Measurements from ENCODE around the gene RRBP1. TPM values are rescaled to one million over a fixed set of nuclear protein-coding genes. Genes with fewer than 3 reads are reported as not detected.

RRBP1 gene
- total and polyA plus RNA-seq, 2 donors from 2014 or later = 83.4 to 231 TPM

- intact Hi-C loops (cut with DNase I) = no loop called here
- H3K27me3 ChIP-seq (ENCODE audit: control insufficient read depth, insufficient read depth, low read length) = no peaks in the 10 kb centered on the region
- FAIRE-seq (no peak), DNase-seq (no peak)
- no peaks in the 10 kb centered on the region for H3K9me3 ChIP-seq (ENCODE audit: control insufficient read depth in 2 of 3, insufficient read depth in 1 of 3, low read length in 3 of 3)
- no peak overlapping the region for H3K27ac ChIP-seq (ENCODE audit: low read depth in 2 of 2, low read length in 2 of 2)
- no peaks in the 10 kb centered on the region for H3K36me3 ChIP-seq (ENCODE audit: control insufficient read depth in 2 of 3, insufficient read depth in 3 of 3, low read length in 3 of 3)
- no peak overlapping the region for H3K9ac ChIP-seq (ENCODE audit: low read length in 3 of 3)
- TF ChIP-seq, protein P1, sequence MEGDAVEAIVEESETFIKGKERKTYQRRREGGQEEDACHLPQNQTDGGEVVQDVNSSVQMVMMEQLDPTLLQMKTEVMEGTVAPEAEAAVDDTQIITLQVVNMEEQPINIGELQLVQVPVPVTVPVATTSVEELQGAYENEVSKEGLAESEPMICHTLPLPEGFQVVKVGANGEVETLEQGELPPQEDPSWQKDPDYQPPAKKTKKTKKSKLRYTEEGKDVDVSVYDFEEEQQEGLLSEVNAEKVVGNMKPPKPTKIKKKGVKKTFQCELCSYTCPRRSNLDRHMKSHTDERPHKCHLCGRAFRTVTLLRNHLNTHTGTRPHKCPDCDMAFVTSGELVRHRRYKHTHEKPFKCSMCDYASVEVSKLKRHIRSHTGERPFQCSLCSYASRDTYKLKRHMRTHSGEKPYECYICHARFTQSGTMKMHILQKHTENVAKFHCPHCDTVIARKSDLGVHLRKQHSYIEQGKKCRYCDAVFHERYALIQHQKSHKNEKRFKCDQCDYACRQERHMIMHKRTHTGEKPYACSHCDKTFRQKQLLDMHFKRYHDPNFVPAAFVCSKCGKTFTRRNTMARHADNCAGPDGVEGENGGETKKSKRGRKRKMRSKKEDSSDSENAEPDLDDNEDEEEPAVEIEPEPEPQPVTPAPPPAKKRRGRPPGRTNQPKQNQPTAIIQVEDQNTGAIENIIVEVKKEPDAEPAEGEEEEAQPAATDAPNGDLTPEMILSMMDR (IDR thresholded peaks at IDR 0.05; ENCODE audit: borderline replicate concordance, extremely low read depth, insufficient read depth) = no peak
- H3K4me3 ChIP-seq (ENCODE audit: low read length in 3 of 3) = no peak overlapping the region
- H3K4me1 ChIP-seq (ENCODE audit: control insufficient read depth in 2 of 3, insufficient read depth in 2 of 3, low read depth in 1 of 3, low read length in 3 of 3) = no peaks in the 10 kb centered on the region
Measured at GRCh38 chr20:17721802-17722486, 39.9 kb upstream of the RRBP1 start.

DNA sequence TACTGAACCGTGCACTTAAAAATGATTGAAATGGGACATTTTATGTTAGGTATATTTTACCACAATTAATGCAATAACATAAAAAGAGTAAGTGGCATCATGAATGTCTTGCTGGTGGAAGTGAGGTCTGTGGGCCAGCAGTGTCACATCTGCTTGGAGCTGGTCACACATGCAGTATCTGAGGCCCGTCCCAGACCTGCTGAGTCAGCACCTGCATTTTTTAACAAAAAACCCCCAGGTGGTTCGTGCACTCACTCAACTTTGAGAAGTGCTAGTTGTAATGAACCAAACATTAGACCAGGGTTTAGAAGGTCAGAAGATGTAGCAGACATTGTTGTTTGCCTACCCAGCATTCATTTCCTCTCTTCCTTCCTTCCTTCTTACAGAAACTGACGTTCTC, 38.7 kb upstream of the RRBP1 start:
- no peak for DNase-seq
- Histone ChIP-seq H3K9ac (ENCODE audit: low read length in 3 of 3) (no peak overlapping the region), H3K36me3 (ENCODE audit: control insufficient read depth in 2 of 3, insufficient read depth in 3 of 3, low read length in 3 of 3) (no peaks in the 10 kb centered on the region), H3K4me1 (ENCODE audit: control insufficient read depth in 2 of 3, insufficient read depth in 2 of 3, low read depth in 1 of 3, low read length in 3 of 3) (peaks cover 0 to 3% (median 0%) of the 10 kb centered on the region in 3 donors), H3K27ac (ENCODE audit: low read depth in 2 of 2, low read length in 2 of 2) (no peak overlapping the region), H3K4me3 (ENCODE audit: low read length in 3 of 3) (no peak overlapping the region), H3K9me3 (ENCODE audit: control insufficient read depth in 2 of 3, insufficient read depth in 1 of 3, low read length in 3 of 3) (no peaks in the 10 kb centered on the region), H3K27me3 (ENCODE audit: control insufficient read depth, insufficient read depth, low read length) (no peaks in the 10 kb centered on the region)
- intact Hi-C loops (cut with DNase I) = no loop called here
- TF ChIP-seq, protein P1 (IDR thresholded peaks at IDR 0.05; ENCODE audit: borderline replicate concordance, extremely low read depth, insufficient read depth) = no peak
- FAIRE-seq = no peak

GRCh38 chr20:17716331-17716730, 34.3 kb upstream of the RRBP1 start:
- no peaks in the 10 kb centered on the region for H3K9me3 ChIP-seq (ENCODE audit: control insufficient read depth in 2 of 3, insufficient read depth in 1 of 3, low read length in 3 of 3)
- TF ChIP-seq, protein P1 (IDR thresholded peaks at IDR 0.05; ENCODE audit: borderline replicate concordance, extremely low read depth, insufficient read depth) = no peak
- no peak for DNase-seq
- peaks cover 0 to 8% (median 6%) of the 10 kb centered on the region in 3 donors for H3K4me1 ChIP-seq (ENCODE audit: control insufficient read depth in 2 of 3, insufficient read depth in 2 of 3, low read depth in 1 of 3, low read length in 3 of 3)
- intact Hi-C loops (cut with DNase I) = no loop called here
- H3K4me3 ChIP-seq (ENCODE audit: low read length in 3 of 3) = no peak overlapping the region
- no peaks in the 10 kb centered on the region for H3K36me3 ChIP-seq (ENCODE audit: control insufficient read depth in 2 of 3, insufficient read depth in 3 of 3, low read length in 3 of 3)
- FAIRE-seq = no peak
- no peak overlapping the region for H3K9ac ChIP-seq (ENCODE audit: low read length in 3 of 3)
- no peak overlapping the region for H3K27ac ChIP-seq (ENCODE audit: low read depth in 2 of 2, low read length in 2 of 2)
- H3K27me3 ChIP-seq (ENCODE audit: control insufficient read depth, insufficient read depth, low read length) = no peaks in the 10 kb centered on the region
